Psoas muscle (tissue), 7 donors: Measurements from ENCODE around the gene ACOT6. TPM values are rescaled to one million over a fixed set of nuclear protein-coding genes. Genes with fewer than 3 reads are reported as not detected.

Source experiments
- polyA plus RNA-seq, 3 donors: library from polyadenylated mRNA; stranded (reverse); fragments of 200-250 nt; gene quantifications; one replicate each; pipeline ENCODE4 v1.2.3, GENCODE V29; 2013
- total RNA-seq, 4 donors: library from RNA; stranded (reverse); fragmentation: NEBNext Ultra II Directional in 2 of 4; extraction: Animal tissue kit (Norgen Biotek cat#: 25700) in 2 of 4; gene quantifications; one replicate each; pipeline versions ENCODE4 v1.2.1 to v1.2.4, GENCODE V29; 2021 to 2023
- donor health status: healthy with polysubstance abuse.
- donor health status: DM: no; HTN: no; CAD: no; lungs with moderate emphysema.
- donor health status: Bipolar disorder and iron deficiency.
- donor health status: healthy.
- donor health status: DM: no; HTN: no; CAD: no.
- donor health status: DM: no; HTN: no; CAD: no.
- donor health status: DM: yes; HTN: yes; CAD: no.

Gene ACOT6
- total and polyA plus RNA-seq, 7 donors = not detected

Other genes with a start within 250 kb of the ACOT6 start
- gene NUMB, start 154.0 kb upstream of the ACOT6 start, total RNA-seq = 10 to 100 TPM; 21.8 to 26.4 (median 25.2) TPM
- 10 to 100 TPM; 12.5 to 25.9 (median 17.3) TPM for gene NUMB, start 154.0 kb upstream of the ACOT6 start, polyA plus RNA-seq
- gene RIOX1, start 121.6 kb upstream of the ACOT6 start, total RNA-seq = 1 to 10 TPM; 3.9 to 5.7 (median 5.7) TPM
- gene RIOX1, start 121.6 kb upstream of the ACOT6 start, polyA plus RNA-seq = 1 to 10 TPM; 3.5 to 4.0 (median 3.8) TPM
- gene ACOT1, start 75.4 kb upstream of the ACOT6 start, total RNA-seq = 10 to 100 TPM in 2 of 4 donors, 1 to 10 TPM in 2; 3.1 to 19.5 (median 10.5) TPM
- 10 to 100 TPM in 1 of 3 donors, 1 to 10 TPM in 2; 6.1 to 12.9 (median 7.4) TPM for gene ACOT1, start 75.4 kb upstream of the ACOT6 start, polyA plus RNA-seq
- gene HEATR4, start 53.6 kb upstream of the ACOT6 start, total RNA-seq = under 1 TPM in 2 of 4 donors, not detected in 2; 0.10 to 0.24 TPM
- under 1 TPM; 0.03 to 0.08 (median 0.03) TPM for gene HEATR4, start 53.6 kb upstream of the ACOT6 start, polyA plus RNA-seq
- 100 to 1,000 TPM in 1 of 4 donors, 10 to 100 TPM in 3; 34.3 to 153 (median 62.2) TPM for gene ACOT2, start 43.3 kb upstream of the ACOT6 start, total RNA-seq
- 10 to 100 TPM; 31.2 to 86.1 (median 68.4) TPM for gene ACOT2, start 43.3 kb upstream of the ACOT6 start, polyA plus RNA-seq
- gene ACOT4, start 20.6 kb upstream of the ACOT6 start, total RNA-seq = under 1 TPM; 0.25 to 0.60 (median 0.32) TPM
- gene ACOT4, start 20.6 kb upstream of the ACOT6 start, polyA plus RNA-seq = 1 to 10 TPM in 1 of 3 donors, under 1 TPM in 2; 0.11 to 2.5 (median 0.16) TPM
- gene DNAL1, start 32.5 kb downstream of the ACOT6 start, total RNA-seq = 1 to 10 TPM; 4.3 to 8.4 (median 6.3) TPM
- gene DNAL1, start 32.5 kb downstream of the ACOT6 start, polyA plus RNA-seq = 10 to 100 TPM in 1 of 3 donors, 1 to 10 TPM in 2; 6.0 to 20.0 (median 7.1) TPM
- gene PNMA1, start 101.9 kb downstream of the ACOT6 start, total RNA-seq = 10 to 100 TPM in 3 of 4 donors, 1 to 10 TPM in 1; 9.3 to 27.0 (median 17.0) TPM
- gene PNMA1, start 101.9 kb downstream of the ACOT6 start, polyA plus RNA-seq = 10 to 100 TPM; 11.0 to 28.8 (median 19.6) TPM
- gene PTGR2, start 239.3 kb downstream of the ACOT6 start, total RNA-seq = 10 to 100 TPM; 12.3 to 23.8 (median 20.4) TPM
- gene PTGR2, start 239.3 kb downstream of the ACOT6 start, polyA plus RNA-seq = 10 to 100 TPM in 2 of 3 donors, 1 to 10 TPM in 1; 7.9 to 11.5 (median 11.2) TPM